WTC11 (cell line): ENCODE results near the gene ZNF221.

Experiments
- CBFB ChIP-seq: sonication (generic); formaldehyde crosslinking; IDR thresholded peaks from 2 replicates; pipeline ENCODE4 v1.8.1; 2022; ENCODE audit warnings: mild to moderate bottlenecking, low read depth, missing genetic modification reagents
- FOXK1 ChIP-seq: sonication (generic); formaldehyde crosslinking; IDR thresholded peaks from 2 replicates; pipeline ENCODE4 v1.8.0; 2022; ENCODE audit warnings: mild to moderate bottlenecking, moderate library complexity, missing genetic modification reagents
- FOXP1 ChIP-seq: sonication (generic); formaldehyde crosslinking; IDR thresholded peaks from 2 replicates; pipeline ENCODE4 v1.8.0; 2022; ENCODE audit warnings: missing genetic modification reagents, mild to moderate bottlenecking, moderate library complexity, borderline replicate concordance
- MXD4 ChIP-seq: fragments of 250-450 bp; sonication (Bioruptor Pico); IDR thresholded peaks from 2 replicates; pipeline ENCODE4 v1.8.0; 2021; ENCODE audit warnings: mild to moderate bottlenecking, moderate library complexity, borderline replicate concordance
- NFYB ChIP-seq: sonication (generic); formaldehyde crosslinking; conservative IDR thresholded peaks from 2 replicates; pipeline ENCODE4 v1.8.0; 2022; ENCODE audit warnings: low read depth, missing genetic modification reagents
- SOX15 ChIP-seq: fragments of 250-450 bp; sonication (Bioruptor Pico); IDR thresholded peaks from 2 replicates; pipeline ENCODE4 v1.9.0; 2021; ENCODE audit warnings: mild to moderate bottlenecking
- ZNF232 ChIP-seq: sonication (generic); formaldehyde crosslinking; IDR thresholded peaks from 2 replicates; pipeline ENCODE4 v1.8.0; 2022; ENCODE audit warnings: mild to moderate bottlenecking, missing genetic modification reagents
- ZNF396 ChIP-seq: fragments of 250-450 bp; sonication (Bioruptor Pico); IDR thresholded peaks from 2 replicates; pipeline ENCODE4 v1.8.0; 2021; ENCODE audit warnings: mild to moderate bottlenecking, moderate library complexity, borderline replicate concordance
- TF ChIP-seq, protein P1 (sequence below): fragments of 200-600 bp; IDR thresholded peaks from 2 replicates; pipeline ENCODE4 v1.8.0; 2022; ENCODE audit warnings: antibody characterized with exemption
- TF ChIP-seq, protein P2 (sequence below): sonication (generic); formaldehyde crosslinking; IDR thresholded peaks from 2 replicates; pipeline ENCODE4 v1.8.1; 2023; ENCODE audit warnings: mild to moderate bottlenecking, missing genetic modification reagents, moderate library complexity
- TF ChIP-seq, protein P3 (sequence below): sonication (generic); formaldehyde crosslinking; IDR thresholded peaks from 2 replicates; pipeline ENCODE4 v1.8.0; 2022; ENCODE audit warnings: mild to moderate bottlenecking, missing genetic modification reagents
- TF ChIP-seq, protein P4 (sequence below): sonication (generic); formaldehyde crosslinking; IDR thresholded peaks from 2 replicates; pipeline ENCODE4 v1.8.1; 2022; ENCODE audit warnings: mild to moderate bottlenecking, missing genetic modification reagents, moderate library complexity, borderline replicate concordance
- TF ChIP-seq, protein P5 (sequence below): sonication (generic); formaldehyde crosslinking; IDR thresholded peaks from 2 replicates; pipeline ENCODE4 v1.8.0; 2023; ENCODE audit warnings: mild to moderate bottlenecking, missing genetic modification reagents
- TF ChIP-seq, protein P6 (sequence below): fragments of 250-450 bp; sonication (Bioruptor Pico); IDR thresholded peaks from 2 replicates; pipeline ENCODE4 v1.9.0; 2021; ENCODE audit warnings: mild to moderate bottlenecking

DNA sequence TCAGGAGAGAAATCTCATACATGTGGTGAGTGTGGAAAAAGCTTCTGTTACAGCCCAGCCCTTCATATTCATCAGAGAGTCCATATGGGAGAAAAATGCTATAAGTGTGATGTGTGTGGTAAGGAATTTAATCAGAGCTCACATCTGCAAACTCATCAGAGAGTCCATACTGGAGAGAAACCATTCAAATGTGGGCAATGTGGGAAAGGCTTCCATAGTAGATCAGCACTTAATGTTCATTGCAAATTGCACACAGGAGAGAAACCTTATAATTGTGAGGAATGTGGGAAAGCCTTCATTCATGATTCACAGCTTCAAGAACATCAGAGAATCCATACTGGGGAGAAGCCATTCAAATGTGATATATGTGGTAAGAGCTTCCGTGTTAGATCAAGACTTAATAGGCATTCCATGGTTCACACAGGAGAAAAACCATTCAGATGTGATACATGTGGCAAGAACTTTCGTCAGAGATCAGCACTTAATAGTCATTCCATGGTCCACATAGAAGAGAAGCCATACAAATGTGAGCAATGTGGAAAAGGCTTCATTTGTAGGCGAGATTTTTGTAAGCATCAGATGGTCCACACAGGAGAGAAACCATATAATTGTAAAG is 15.2 kb downstream of the ZNF221 start:
- TF ChIP-seq, protein P1, sequence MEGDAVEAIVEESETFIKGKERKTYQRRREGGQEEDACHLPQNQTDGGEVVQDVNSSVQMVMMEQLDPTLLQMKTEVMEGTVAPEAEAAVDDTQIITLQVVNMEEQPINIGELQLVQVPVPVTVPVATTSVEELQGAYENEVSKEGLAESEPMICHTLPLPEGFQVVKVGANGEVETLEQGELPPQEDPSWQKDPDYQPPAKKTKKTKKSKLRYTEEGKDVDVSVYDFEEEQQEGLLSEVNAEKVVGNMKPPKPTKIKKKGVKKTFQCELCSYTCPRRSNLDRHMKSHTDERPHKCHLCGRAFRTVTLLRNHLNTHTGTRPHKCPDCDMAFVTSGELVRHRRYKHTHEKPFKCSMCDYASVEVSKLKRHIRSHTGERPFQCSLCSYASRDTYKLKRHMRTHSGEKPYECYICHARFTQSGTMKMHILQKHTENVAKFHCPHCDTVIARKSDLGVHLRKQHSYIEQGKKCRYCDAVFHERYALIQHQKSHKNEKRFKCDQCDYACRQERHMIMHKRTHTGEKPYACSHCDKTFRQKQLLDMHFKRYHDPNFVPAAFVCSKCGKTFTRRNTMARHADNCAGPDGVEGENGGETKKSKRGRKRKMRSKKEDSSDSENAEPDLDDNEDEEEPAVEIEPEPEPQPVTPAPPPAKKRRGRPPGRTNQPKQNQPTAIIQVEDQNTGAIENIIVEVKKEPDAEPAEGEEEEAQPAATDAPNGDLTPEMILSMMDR: no peak
- TF ChIP-seq, protein P2, sequence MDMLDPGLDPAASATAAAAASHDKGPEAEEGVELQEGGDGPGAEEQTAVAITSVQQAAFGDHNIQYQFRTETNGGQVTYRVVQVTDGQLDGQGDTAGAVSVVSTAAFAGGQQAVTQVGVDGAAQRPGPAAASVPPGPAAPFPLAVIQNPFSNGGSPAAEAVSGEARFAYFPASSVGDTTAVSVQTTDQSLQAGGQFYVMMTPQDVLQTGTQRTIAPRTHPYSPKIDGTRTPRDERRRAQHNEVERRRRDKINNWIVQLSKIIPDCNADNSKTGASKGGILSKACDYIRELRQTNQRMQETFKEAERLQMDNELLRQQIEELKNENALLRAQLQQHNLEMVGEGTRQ (CRISPR knock-in tag): no peak
- TF ChIP-seq CBFB (no peak), ZNF396 (CRISPR knock-in tag) (no peak), FOXP1 (CRISPR knock-in tag) (no peak), FOXK1 (CRISPR knock-in tag) (no peak), MXD4 (no peak), NFYB (CRISPR knock-in tag) (no peak), SOX15 (no peak), ZNF232 (CRISPR knock-in tag) (no peak)
- TF ChIP-seq, protein P3, sequence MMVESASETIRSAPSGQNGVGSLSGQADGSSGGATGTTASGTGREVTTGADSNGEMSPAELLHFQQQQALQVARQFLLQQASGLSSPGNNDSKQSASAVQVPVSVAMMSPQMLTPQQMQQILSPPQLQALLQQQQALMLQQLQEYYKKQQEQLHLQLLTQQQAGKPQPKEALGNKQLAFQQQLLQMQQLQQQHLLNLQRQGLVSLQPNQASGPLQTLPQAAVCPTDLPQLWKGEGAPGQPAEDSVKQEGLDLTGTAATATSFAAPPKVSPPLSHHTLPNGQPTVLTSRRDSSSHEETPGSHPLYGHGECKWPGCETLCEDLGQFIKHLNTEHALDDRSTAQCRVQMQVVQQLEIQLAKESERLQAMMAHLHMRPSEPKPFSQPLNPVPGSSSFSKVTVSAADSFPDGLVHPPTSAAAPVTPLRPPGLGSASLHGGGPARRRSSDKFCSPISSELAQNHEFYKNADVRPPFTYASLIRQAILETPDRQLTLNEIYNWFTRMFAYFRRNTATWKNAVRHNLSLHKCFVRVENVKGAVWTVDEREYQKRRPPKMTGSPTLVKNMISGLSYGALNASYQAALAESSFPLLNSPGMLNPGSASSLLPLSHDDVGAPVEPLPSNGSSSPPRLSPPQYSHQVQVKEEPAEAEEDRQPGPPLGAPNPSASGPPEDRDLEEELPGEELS: no peak
- TF ChIP-seq, protein P4, sequence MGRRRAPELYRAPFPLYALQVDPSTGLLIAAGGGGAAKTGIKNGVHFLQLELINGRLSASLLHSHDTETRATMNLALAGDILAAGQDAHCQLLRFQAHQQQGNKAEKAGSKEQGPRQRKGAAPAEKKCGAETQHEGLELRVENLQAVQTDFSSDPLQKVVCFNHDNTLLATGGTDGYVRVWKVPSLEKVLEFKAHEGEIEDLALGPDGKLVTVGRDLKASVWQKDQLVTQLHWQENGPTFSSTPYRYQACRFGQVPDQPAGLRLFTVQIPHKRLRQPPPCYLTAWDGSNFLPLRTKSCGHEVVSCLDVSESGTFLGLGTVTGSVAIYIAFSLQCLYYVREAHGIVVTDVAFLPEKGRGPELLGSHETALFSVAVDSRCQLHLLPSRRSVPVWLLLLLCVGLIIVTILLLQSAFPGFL (CRISPR knock-in tag): no peak
- TF ChIP-seq, protein P5, sequence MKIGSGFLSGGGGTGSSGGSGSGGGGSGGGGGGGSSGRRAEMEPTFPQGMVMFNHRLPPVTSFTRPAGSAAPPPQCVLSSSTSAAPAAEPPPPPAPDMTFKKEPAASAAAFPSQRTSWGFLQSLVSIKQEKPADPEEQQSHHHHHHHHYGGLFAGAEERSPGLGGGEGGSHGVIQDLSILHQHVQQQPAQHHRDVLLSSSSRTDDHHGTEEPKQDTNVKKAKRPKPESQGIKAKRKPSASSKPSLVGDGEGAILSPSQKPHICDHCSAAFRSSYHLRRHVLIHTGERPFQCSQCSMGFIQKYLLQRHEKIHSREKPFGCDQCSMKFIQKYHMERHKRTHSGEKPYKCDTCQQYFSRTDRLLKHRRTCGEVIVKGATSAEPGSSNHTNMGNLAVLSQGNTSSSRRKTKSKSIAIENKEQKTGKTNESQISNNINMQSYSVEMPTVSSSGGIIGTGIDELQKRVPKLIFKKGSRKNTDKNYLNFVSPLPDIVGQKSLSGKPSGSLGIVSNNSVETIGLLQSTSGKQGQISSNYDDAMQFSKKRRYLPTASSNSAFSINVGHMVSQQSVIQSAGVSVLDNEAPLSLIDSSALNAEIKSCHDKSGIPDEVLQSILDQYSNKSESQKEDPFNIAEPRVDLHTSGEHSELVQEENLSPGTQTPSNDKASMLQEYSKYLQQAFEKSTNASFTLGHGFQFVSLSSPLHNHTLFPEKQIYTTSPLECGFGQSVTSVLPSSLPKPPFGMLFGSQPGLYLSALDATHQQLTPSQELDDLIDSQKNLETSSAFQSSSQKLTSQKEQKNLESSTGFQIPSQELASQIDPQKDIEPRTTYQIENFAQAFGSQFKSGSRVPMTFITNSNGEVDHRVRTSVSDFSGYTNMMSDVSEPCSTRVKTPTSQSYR (CRISPR knock-in tag): no peak
- TF ChIP-seq, protein P6, sequence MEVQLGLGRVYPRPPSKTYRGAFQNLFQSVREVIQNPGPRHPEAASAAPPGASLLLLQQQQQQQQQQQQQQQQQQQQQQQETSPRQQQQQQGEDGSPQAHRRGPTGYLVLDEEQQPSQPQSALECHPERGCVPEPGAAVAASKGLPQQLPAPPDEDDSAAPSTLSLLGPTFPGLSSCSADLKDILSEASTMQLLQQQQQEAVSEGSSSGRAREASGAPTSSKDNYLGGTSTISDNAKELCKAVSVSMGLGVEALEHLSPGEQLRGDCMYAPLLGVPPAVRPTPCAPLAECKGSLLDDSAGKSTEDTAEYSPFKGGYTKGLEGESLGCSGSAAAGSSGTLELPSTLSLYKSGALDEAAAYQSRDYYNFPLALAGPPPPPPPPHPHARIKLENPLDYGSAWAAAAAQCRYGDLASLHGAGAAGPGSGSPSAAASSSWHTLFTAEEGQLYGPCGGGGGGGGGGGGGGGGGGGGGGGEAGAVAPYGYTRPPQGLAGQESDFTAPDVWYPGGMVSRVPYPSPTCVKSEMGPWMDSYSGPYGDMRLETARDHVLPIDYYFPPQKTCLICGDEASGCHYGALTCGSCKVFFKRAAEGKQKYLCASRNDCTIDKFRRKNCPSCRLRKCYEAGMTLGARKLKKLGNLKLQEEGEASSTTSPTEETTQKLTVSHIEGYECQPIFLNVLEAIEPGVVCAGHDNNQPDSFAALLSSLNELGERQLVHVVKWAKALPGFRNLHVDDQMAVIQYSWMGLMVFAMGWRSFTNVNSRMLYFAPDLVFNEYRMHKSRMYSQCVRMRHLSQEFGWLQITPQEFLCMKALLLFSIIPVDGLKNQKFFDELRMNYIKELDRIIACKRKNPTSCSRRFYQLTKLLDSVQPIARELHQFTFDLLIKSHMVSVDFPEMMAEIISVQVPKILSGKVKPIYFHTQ (CRISPR knock-in tag): no peak
